DND-41 (cell line): ENCODE measurements around the gene CACNG3.

Experiments used
- ATAC-seq: fragments of 200-7000 bp; cut with Tn5 transposase; 3 replicates; pipeline ENCODE4 v1.9.1; 2021; ENCODE audit warnings: low read depth; ENCODE audit not compliant: insufficient read depth
- DNase-seq: peaks from one replicate; pipeline ENCODE4 v3.0.0-alpha.2; 2020
- H2AFZ ChIP-seq: 2 replicates; pipeline ENCODE4 v1.6.0; 2012; ENCODE audit warnings: low read depth, low read length
- H3K27ac ChIP-seq: 2 replicates; pipeline ENCODE4 v1.5.1; 2012; ENCODE audit warnings: low read length, inconsistent platforms
- H3K27me3 ChIP-seq: fragments of 200-600 bp; sonication (generic); 2 replicates; pipeline ENCODE4 v1.6.0; 2012; ENCODE audit warnings: low read length, mild to moderate bottlenecking, inconsistent platforms; ENCODE audit not compliant: insufficient read depth, poor library complexity
- H3K36me3 ChIP-seq: 2 replicates; pipeline ENCODE4 v1.5.1; 2012; ENCODE audit warnings: low read length, inconsistent platforms; ENCODE audit not compliant: insufficient read depth
- H3K4me1 ChIP-seq: 2 replicates; pipeline ENCODE4 v1.5.1; 2012; ENCODE audit warnings: mild to moderate bottlenecking, low read length; ENCODE audit not compliant: insufficient read depth
- H3K4me2 ChIP-seq: 2 replicates; pipeline ENCODE4 v1.6.0; 2012; ENCODE audit warnings: mild to moderate bottlenecking, moderate library complexity, low read length, inconsistent platforms; ENCODE audit not compliant: insufficient read depth
- H3K4me3 ChIP-seq, 2 experiments: fragments of 200-600 bp in 1 of 2; shearing (Covaris generic) in 1 of 2; 2 replicates each; pipeline ENCODE4 v1.5.1; 2012 to 2016; ENCODE audit warnings: inconsistent platforms in 2 of 2, low read length in 2 of 2, mild to moderate bottlenecking in 2 of 2, low read depth in 1 of 2, moderate library complexity in 1 of 2
- H3K79me2 ChIP-seq: 2 replicates; pipeline ENCODE4 v1.6.0; 2012; ENCODE audit warnings: low read length, inconsistent platforms; ENCODE audit not compliant: insufficient read depth
- H3K9ac ChIP-seq: 2 replicates; pipeline ENCODE4 v1.6.0; 2012; ENCODE audit warnings: low read depth, mild to moderate bottlenecking, inconsistent platforms, low read length, moderate library complexity
- H3K9me3 ChIP-seq: 2 replicates; pipeline ENCODE4 v1.5.1; 2012; ENCODE audit warnings: low read length, moderate library complexity, mild to moderate bottlenecking, inconsistent platforms; ENCODE audit not compliant: insufficient read depth, severe bottlenecking
- H4K20me1 ChIP-seq: 2 replicates; pipeline ENCODE4 v1.6.0; 2012; ENCODE audit warnings: low read length; ENCODE audit not compliant: insufficient read depth
- CTCF ChIP-seq: IDR thresholded peaks from 2 replicates; pipeline ENCODE4 v1.5.1; 2012; ENCODE audit warnings: borderline replicate concordance, low read length, moderate library complexity, mild to moderate bottlenecking; ENCODE audit not compliant: poor library complexity, severe bottlenecking; ENCODE audit errors: extremely low read depth
- EZH2 ChIP-seq: IDR thresholded peaks from 3 replicates; pipeline ENCODE4 v1.6.1; 2012; ENCODE audit warnings: borderline replicate concordance, low read depth, mild to moderate bottlenecking, moderate library complexity, low read length, inconsistent platforms; ENCODE audit not compliant: severe bottlenecking

The CACNG3 gene

GRCh38 chr16:24291932-24292331, 35.8 kb downstream of the CACNG3 start:
- no peak for ATAC-seq
- no peak for DNase-seq
- H3K9me3 ChIP-seq: no peaks in the 10 kb centered on the region
- no peaks in the 10 kb centered on the region for H3K79me2 ChIP-seq
- no peak overlapping the region for H3K4me2 ChIP-seq
- H3K27me3 ChIP-seq: peaks cover 14% of the 10 kb centered on the region
- H3K36me3 ChIP-seq: no peaks in the 10 kb centered on the region
- no peak overlapping the region for H3K9ac ChIP-seq
- no peaks in the 10 kb centered on the region for H4K20me1 ChIP-seq
- H3K4me1 ChIP-seq: no peaks in the 10 kb centered on the region
- TF ChIP-seq CTCF: no peak
- no peak for TF ChIP-seq EZH2
- H3K27ac ChIP-seq: no peak overlapping the region
- no peak overlapping the region for H3K4me3 ChIP-seq
- H2AFZ ChIP-seq: no peak overlapping the region

GRCh38 chr16:24294131-24294530, 38.0 kb downstream of the CACNG3 start:
- Histone ChIP-seq H3K4me2 (no peak overlapping the region), H3K9me3 (no peaks in the 10 kb centered on the region), H3K36me3 (no peaks in the 10 kb centered on the region), H4K20me1 (no peaks in the 10 kb centered on the region), H3K27me3 (peaks cover 19% of the 10 kb centered on the region), H2AFZ (no peak overlapping the region), H3K79me2 (no peaks in the 10 kb centered on the region), H3K27ac (no peak overlapping the region), H3K4me1 (no peaks in the 10 kb centered on the region), H3K4me3 (no peak overlapping the region), H3K9ac (no peak overlapping the region)
- no peak for ATAC-seq
- TF ChIP-seq EZH2: no peak
- TF ChIP-seq CTCF: no peak
- no peak for DNase-seq

DNA sequence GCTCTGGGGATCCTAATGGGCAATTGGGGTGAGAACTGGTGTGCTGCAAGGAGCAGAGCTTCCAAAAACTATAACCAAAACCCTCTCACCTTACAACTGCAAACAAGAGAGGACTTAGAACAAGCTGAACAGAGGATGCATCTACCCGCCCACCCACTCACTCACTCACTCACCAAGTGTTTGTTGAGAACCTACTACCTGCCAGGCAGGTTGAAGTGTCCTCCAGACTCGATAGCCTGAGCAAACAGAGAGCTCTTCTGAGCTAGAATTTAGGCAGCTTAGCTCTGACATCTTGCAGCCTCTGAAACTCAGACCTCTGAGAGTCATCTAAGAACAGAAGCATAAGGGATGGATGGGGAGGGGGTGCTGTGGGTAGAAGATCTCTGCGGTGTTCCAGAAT, 41.2 kb downstream of the CACNG3 start:
- no peak for ATAC-seq
- H3K4me2 ChIP-seq: no peak overlapping the region
- no peak overlapping the region for H3K9ac ChIP-seq
- no peak overlapping the region for H3K4me3 ChIP-seq
- no peaks in the 10 kb centered on the region for H3K79me2 ChIP-seq
- H3K36me3 ChIP-seq: no peaks in the 10 kb centered on the region
- peaks cover 15% of the 10 kb centered on the region for H3K27me3 ChIP-seq
- no peaks in the 10 kb centered on the region for H3K4me1 ChIP-seq
- no peaks in the 10 kb centered on the region for H3K9me3 ChIP-seq
- no peak overlapping the region for H2AFZ ChIP-seq
- no peak overlapping the region for H3K27ac ChIP-seq
- H4K20me1 ChIP-seq: no peaks in the 10 kb centered on the region
- no peak for TF ChIP-seq CTCF
- no peak for TF ChIP-seq EZH2
- DNase-seq: no peak
